ENCODE data around the gene ADCY9.

Gene ADCY9

DNA sequence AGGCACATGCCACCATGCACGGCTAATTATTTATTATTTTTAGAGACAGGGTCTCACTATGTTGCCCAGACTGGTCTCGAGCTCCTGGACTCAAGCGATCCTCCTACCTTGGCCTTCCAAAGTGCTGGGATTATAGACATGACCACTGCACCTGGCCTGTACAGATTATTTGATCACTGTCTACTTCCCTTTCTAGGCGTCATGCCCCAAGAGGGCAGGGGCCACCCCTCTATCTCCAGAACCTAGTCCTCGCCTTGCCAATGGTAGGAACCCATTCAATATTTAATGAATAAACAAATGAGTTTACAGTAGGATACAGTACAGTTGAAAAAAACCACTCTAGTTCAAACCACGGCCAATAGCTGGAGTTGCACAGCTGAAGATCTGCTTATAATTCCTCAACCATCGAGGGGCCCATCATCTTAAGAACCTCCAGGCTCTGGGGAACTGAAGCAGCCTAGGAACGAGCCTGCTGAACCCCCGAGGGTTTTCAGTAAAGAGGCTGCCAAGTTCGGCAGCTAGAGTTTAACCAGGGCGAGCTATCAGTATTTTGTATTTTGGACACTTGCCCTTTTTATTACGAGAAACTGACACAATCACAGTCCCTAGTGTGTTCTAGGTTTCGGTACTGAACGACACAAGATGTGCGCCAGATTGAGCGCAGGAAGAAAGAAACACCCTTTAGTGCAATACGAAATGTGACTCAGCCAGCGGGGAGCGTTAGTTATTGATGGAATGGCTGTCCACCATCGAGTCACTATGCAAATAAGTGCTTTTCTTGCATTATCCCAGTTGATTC is 14.6 kb downstream of the ADCY9 start:
- TF ChIP-seq, protein P1, sequence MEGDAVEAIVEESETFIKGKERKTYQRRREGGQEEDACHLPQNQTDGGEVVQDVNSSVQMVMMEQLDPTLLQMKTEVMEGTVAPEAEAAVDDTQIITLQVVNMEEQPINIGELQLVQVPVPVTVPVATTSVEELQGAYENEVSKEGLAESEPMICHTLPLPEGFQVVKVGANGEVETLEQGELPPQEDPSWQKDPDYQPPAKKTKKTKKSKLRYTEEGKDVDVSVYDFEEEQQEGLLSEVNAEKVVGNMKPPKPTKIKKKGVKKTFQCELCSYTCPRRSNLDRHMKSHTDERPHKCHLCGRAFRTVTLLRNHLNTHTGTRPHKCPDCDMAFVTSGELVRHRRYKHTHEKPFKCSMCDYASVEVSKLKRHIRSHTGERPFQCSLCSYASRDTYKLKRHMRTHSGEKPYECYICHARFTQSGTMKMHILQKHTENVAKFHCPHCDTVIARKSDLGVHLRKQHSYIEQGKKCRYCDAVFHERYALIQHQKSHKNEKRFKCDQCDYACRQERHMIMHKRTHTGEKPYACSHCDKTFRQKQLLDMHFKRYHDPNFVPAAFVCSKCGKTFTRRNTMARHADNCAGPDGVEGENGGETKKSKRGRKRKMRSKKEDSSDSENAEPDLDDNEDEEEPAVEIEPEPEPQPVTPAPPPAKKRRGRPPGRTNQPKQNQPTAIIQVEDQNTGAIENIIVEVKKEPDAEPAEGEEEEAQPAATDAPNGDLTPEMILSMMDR (IDR thresholded peaks at IDR 0.05; ENCODE audit: extremely low read depth, missing control alignments): no peak

DNA sequence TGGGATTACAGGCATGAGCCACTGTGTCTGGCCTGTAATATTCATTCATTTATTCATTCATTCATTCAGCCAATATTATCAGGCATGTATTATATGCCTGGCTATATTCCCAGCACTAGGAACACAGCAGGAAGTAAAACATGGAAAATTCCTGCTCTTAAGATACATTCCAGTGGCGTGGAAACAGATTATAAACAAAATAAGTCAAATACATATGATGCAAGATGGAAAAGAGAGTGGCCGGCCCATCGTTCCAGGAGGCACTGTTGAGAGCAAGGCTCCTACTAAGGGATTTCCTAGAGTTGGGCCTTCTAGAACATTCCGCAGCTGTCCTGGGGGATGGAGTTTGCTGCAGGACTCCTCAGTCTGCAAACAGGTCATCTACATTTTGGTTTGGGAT is 17.7 kb downstream of the ADCY9 start:
- DNase-seq (ENCODE audit: low spot score): no peak
- TF ChIP-seq, protein P1 (IDR thresholded peaks at IDR 0.05; ENCODE audit: extremely low read depth, missing control alignments): no peak

More for the DNA sequence above, 14.6 kb downstream of the ADCY9 start:
- DNase-seq (ENCODE audit: low spot score): no peak

DNA sequence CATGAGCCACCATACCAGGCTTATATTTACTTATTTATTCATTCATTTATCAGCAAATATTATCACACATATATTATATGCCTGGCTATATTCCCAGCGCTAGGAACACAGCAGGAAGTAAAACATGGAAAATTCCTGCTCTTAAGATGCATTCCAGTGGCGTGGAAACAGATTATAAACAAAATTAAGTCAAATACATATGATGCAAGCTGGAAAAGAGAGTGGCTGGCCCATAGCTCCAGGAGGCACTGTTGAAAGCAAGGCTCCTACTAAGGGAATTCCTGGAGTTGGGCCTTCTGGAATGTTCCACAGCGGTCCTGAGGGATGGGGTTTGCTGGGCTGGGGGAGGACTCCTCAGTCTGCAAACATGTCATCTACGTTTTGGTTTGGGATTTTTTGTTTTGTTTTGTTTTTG is 18.4 kb downstream of the ADCY9 start:
- DNase-seq (ENCODE audit: low spot score): no peak
- TF ChIP-seq, protein P1 (IDR thresholded peaks at IDR 0.05; ENCODE audit: extremely low read depth, missing control alignments): no peak

DNA sequence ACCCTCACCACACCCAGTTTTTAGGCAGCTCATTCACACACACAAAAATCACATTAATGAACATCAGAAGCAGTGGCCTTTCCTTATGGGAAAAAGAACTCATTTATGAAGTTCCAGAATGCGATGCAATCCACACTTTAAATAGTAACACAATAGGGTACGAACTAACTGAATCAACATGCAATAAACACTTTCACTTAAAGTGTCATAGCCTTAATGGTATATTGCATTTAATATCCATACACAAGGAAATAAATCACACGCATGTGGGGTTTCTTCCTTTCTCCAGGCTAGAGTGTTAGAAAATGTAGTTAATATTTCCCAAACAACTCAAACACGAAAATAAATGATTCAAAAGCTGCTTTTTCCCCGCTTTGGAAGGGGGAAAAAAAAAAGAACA is 19.7 kb downstream of the ADCY9 start:
- TF ChIP-seq, protein P1 (IDR thresholded peaks at IDR 0.05; ENCODE audit: extremely low read depth, missing control alignments): no peak
- DNase-seq (ENCODE audit: low spot score): no peak

DNA sequence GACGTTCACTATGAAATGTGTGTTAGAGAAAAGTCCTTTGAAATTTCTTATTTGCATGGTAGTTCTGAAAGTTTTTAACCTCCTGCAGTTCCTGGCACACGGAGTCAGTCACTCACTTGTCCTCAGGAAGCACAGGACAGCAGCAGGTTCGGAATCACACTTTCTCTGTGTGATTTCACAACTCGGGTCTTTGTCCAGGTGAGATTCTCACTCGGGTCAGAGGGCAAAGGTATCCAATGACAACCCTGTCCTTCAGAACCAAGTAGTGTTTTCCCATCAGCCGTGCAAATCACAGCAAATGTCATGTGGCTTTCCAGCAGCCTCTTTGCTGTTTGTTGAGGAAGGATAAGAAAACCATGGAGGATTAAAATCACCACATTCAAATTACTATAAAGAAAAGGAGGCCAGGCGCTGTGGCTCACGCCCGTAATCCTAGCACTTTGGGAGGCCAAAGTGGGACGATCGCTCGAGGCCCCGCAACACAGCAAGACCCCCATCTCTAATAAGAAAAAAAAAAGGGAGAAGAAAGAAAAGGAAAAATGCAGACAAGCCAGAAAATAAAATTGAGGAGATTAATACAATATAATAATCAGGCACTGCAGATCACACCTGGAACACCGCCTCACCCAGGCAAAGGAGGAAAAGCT is 22.0 kb downstream of the ADCY9 start:
- TF ChIP-seq, protein P1 (IDR thresholded peaks at IDR 0.05; ENCODE audit: extremely low read depth, missing control alignments): no peak
- DNase-seq (ENCODE audit: low spot score): no peak

DNA sequence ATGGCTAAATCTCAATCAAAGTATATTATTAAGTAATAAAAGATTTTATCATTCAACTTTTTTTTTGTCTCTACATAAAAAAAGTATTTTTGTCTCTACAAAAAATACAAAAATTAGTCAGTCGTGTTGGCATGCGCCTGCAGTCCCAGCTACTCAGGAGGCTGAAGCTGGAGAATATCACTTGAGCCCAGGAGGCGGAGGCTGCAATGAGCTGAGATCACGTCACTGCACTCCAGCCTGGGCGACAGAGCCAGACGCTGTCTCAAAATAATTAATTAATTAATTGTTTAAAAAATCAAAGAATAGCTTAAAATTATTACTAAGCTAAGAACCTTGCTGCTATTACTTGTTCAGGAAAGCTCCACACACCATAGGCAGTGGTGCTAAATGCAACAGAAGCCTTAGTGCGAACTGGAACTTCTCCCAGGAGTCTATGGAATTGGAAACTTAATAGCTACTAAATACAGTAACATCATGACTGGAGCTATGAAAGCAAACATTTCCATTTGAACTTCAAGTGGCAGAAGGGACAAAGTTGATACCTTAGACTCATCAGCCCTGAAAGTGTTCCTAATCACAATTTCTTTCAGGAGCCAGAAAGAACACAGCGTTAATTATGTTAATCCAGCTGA is 22.6 kb downstream of the ADCY9 start:
- no peak for DNase-seq (ENCODE audit: low spot score)
- TF ChIP-seq, protein P1 (IDR thresholded peaks at IDR 0.05; ENCODE audit: extremely low read depth, missing control alignments): no peak
